ENCODE measurements around the gene GPR83.

GPR83 gene

GRCh38 chr11:94342250-94342649, 59.0 kb downstream of the GPR83 start:
- Histone ChIP-seq H3K27ac (ENCODE audit: low read length) (no peak overlapping the region), H3K27me3 (ENCODE audit: low read depth, low read length) (no peaks in the 10 kb centered on the region), H2AFZ (ENCODE audit: low read depth, low read length) (no peak overlapping the region), H3K9ac (ENCODE audit: low read length) (no peak overlapping the region), H3K79me2 (ENCODE audit: low read length) (no peaks in the 10 kb centered on the region), H4K20me1 (ENCODE audit: insufficient read depth, low read length) (no peaks in the 10 kb centered on the region), H3K4me1 (ENCODE audit: low read length) (no peaks in the 10 kb centered on the region), H3K4me3 (ENCODE audit: low read length) (no peak overlapping the region), H3K4me2 (ENCODE audit: low read length) (no peak overlapping the region), H3K36me3 (replicated peaks; ENCODE audit: low read depth, low read length) (no peaks in the 10 kb centered on the region), H3K9me3 (ENCODE audit: insufficient read depth, low read length) (no peaks in the 10 kb centered on the region)
- no peak for TF ChIP-seq EZH2phosphoT487 (IDR thresholded peaks at IDR 0.05; ENCODE audit: low read depth)
- TF ChIP-seq, protein P1, sequence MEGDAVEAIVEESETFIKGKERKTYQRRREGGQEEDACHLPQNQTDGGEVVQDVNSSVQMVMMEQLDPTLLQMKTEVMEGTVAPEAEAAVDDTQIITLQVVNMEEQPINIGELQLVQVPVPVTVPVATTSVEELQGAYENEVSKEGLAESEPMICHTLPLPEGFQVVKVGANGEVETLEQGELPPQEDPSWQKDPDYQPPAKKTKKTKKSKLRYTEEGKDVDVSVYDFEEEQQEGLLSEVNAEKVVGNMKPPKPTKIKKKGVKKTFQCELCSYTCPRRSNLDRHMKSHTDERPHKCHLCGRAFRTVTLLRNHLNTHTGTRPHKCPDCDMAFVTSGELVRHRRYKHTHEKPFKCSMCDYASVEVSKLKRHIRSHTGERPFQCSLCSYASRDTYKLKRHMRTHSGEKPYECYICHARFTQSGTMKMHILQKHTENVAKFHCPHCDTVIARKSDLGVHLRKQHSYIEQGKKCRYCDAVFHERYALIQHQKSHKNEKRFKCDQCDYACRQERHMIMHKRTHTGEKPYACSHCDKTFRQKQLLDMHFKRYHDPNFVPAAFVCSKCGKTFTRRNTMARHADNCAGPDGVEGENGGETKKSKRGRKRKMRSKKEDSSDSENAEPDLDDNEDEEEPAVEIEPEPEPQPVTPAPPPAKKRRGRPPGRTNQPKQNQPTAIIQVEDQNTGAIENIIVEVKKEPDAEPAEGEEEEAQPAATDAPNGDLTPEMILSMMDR (IDR thresholded peaks at IDR 0.05; ENCODE audit: low read depth, low read length), result no peak

DNA sequence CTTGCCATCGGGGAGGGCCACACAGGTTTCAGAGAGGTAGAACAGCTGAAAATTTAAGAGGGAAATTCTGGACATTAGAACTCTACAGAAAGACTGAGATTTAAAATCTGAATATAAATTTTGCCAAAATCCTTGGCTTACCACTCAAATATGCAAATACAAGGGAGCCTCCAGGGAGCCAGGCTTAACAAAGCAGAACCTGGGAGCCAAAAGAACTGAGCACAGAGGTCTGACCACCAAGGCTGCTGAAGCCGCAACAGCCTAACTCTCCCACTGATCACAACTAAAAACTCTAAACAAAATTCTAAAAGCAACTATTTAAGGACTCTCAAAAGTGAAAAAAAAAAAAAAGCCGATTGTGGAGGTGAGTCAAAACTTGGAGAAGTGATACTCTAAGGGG, 62.6 kb downstream of the GPR83 start:
- Histone ChIP-seq H4K20me1 (ENCODE audit: insufficient read depth, low read length) (no peaks in the 10 kb centered on the region), H3K9ac (ENCODE audit: low read length) (no peak overlapping the region), H2AFZ (ENCODE audit: low read depth, low read length) (no peak overlapping the region), H3K4me1 (ENCODE audit: low read length) (no peaks in the 10 kb centered on the region), H3K27me3 (ENCODE audit: low read depth, low read length) (no peaks in the 10 kb centered on the region), H3K9me3 (ENCODE audit: insufficient read depth, low read length) (no peaks in the 10 kb centered on the region), H3K4me3 (ENCODE audit: low read length) (no peak overlapping the region), H3K4me2 (ENCODE audit: low read length) (no peak overlapping the region), H3K79me2 (ENCODE audit: low read length) (no peaks in the 10 kb centered on the region), H3K36me3 (replicated peaks; ENCODE audit: low read depth, low read length) (no peaks in the 10 kb centered on the region), H3K27ac (ENCODE audit: low read length) (no peak overlapping the region)
- TF ChIP-seq EZH2phosphoT487 (IDR thresholded peaks at IDR 0.05; ENCODE audit: low read depth), result no peak
- TF ChIP-seq, protein P1 (IDR thresholded peaks at IDR 0.05; ENCODE audit: low read depth, low read length), result no peak

GRCh38 chr11:94336033-94336432, 65.2 kb downstream of the GPR83 start:
- no peak overlapping the region for H2AFZ ChIP-seq (ENCODE audit: low read depth, low read length)
- H3K27ac ChIP-seq (ENCODE audit: low read length), result no peak overlapping the region
- TF ChIP-seq EZH2phosphoT487 (IDR thresholded peaks at IDR 0.05; ENCODE audit: low read depth), result no peak
- TF ChIP-seq, protein P1 (IDR thresholded peaks at IDR 0.05; ENCODE audit: low read depth, low read length), result no peak
- H3K79me2 ChIP-seq (ENCODE audit: low read length), result no peaks in the 10 kb centered on the region
- H3K27me3 ChIP-seq (ENCODE audit: low read depth, low read length), result no peaks in the 10 kb centered on the region
- H3K36me3 ChIP-seq (replicated peaks; ENCODE audit: low read depth, low read length), result no peaks in the 10 kb centered on the region
- no peaks in the 10 kb centered on the region for H3K9me3 ChIP-seq (ENCODE audit: insufficient read depth, low read length)
- no peak overlapping the region for H3K4me3 ChIP-seq (ENCODE audit: low read length)
- no peak overlapping the region for H3K4me2 ChIP-seq (ENCODE audit: low read length)
- no peaks in the 10 kb centered on the region for H4K20me1 ChIP-seq (ENCODE audit: insufficient read depth, low read length)
- H3K4me1 ChIP-seq (ENCODE audit: low read length), result no peaks in the 10 kb centered on the region
- no peak overlapping the region for H3K9ac ChIP-seq (ENCODE audit: low read length)

DNA sequence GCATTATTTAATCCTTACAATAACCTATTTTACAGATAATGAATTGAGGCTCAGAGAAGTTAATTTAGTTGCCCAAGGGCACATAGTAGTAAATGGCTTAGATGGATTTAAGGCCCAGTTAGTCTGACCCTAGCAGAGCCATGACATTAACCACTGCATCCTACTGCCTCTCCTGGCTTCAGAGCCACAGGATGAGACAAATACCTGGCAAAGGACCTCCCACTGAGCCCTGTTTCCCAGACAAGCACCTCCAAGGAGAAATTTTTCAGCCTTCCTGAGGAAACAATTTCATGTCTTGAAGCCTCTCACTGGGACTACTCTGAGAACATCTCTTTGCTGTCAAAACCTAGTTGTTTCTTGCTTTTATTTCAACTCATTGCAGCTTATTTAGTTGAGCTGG, 68.4 kb downstream of the GPR83 start:
- Histone ChIP-seq H3K27me3 (ENCODE audit: low read depth, low read length) (no peaks in the 10 kb centered on the region), H3K27ac (ENCODE audit: low read length) (no peak overlapping the region), H3K9me3 (ENCODE audit: insufficient read depth, low read length) (no peaks in the 10 kb centered on the region), H2AFZ (ENCODE audit: low read depth, low read length) (no peak overlapping the region), H3K4me1 (ENCODE audit: low read length) (no peaks in the 10 kb centered on the region), H3K36me3 (replicated peaks; ENCODE audit: low read depth, low read length) (no peaks in the 10 kb centered on the region), H3K9ac (ENCODE audit: low read length) (no peak overlapping the region), H4K20me1 (ENCODE audit: insufficient read depth, low read length) (no peaks in the 10 kb centered on the region), H3K4me2 (ENCODE audit: low read length) (no peak overlapping the region), H3K4me3 (ENCODE audit: low read length) (no peak overlapping the region), H3K79me2 (ENCODE audit: low read length) (no peaks in the 10 kb centered on the region)
- TF ChIP-seq, protein P1 (IDR thresholded peaks at IDR 0.05; ENCODE audit: low read depth, low read length), result no peak

Data from OCI-LY3 (cell line).